Small intestine (tissue), 7 donors: Measurements from ENCODE around the gene CD248. TPM values are rescaled to one million over a fixed set of nuclear protein-coding genes. Genes with fewer than 3 reads are reported as not detected.
"Not testable (repeated sequence)": the region's sequence is repeated elsewhere in the genome, so short reads cannot be mapped to it uniquely, and the experiment has no call there.

ENCODE experiments used
- DNase-seq, 2 donors: peaks; one replicate each; pipeline versions ENCODE4 v3.0.0 to v3.0.0-alpha.2; 2013
- FAIRE-seq: peaks from 2 replicates; lab custom pipeline; 2012; peaks lifted over from hg19 to GRCh38; lab: Jason Lieb, UNC
- H3K27ac ChIP-seq, 3 donors: one replicate each; pipeline ENCODE4 v1.5.1; 2013; ENCODE audit warnings: low read length in 2 of 3, mild to moderate bottlenecking in 2 of 3, control low read depth in 1 of 3, inconsistent platforms in 1 of 3, low read depth in 1 of 3, moderate library complexity in 1 of 3
- H3K27me3 ChIP-seq, 3 donors: one replicate each; pipeline ENCODE4 v1.6.1; 2013; ENCODE audit warnings: low read length in 3 of 3, inconsistent platforms in 1 of 3; ENCODE audit not compliant: control insufficient read depth in 3 of 3, insufficient read depth in 3 of 3
- H3K36me3 ChIP-seq, 3 donors: one replicate each; pipeline ENCODE4 v1.6.1; 2013; ENCODE audit warnings: low read length in 3 of 3, inconsistent platforms in 1 of 3, low read depth in 1 of 3, mild to moderate bottlenecking in 1 of 3, moderate library complexity in 1 of 3; ENCODE audit not compliant: control insufficient read depth in 3 of 3, insufficient read depth in 2 of 3
- H3K4me1 ChIP-seq, 3 donors: one replicate each; pipeline ENCODE4 v1.6.1; 2013; ENCODE audit warnings: low read length in 2 of 3, inconsistent platforms in 1 of 3, low read depth in 1 of 3, mild to moderate bottlenecking in 1 of 3, moderate library complexity in 1 of 3; ENCODE audit not compliant: control insufficient read depth in 3 of 3, insufficient read depth in 2 of 3
- H3K4me3 ChIP-seq, 3 donors: one replicate each; pipeline ENCODE4 v1.5.1; 2013; ENCODE audit warnings: low read length in 3 of 3, control low read depth in 1 of 3, inconsistent platforms in 1 of 3, low read depth in 1 of 3, mild to moderate bottlenecking in 1 of 3, moderate library complexity in 1 of 3
- H3K9me3 ChIP-seq, 2 donors: one replicate each; pipeline ENCODE4 v1.6.1; 2013; ENCODE audit warnings: low read depth in 1 of 2, low read length in 1 of 2; ENCODE audit not compliant: control insufficient read depth in 2 of 2, insufficient read depth in 1 of 2
- WGBS, 3 donors: extraction: QIAGEN DNeasy Blood & Tissue Kit; methylation state at CpG; one replicate each; pipeline ENCODE4 v1.1.7; 2013; 5-methylcytosine and 5-hydroxymethylcytosine counted together
- polyA plus RNA-seq, 4 donors: library from polyadenylated mRNA; stranded (reverse) in 3 of 4; unstranded in 1 of 4; fragments of 200-250 nt in 3 of 4; fragments of 120-200 nt in 1 of 4; gene quantifications; one replicate each; pipeline versions ENCODE4 v1.2.1 to v1.2.3, GENCODE V29; 2013
- donor health status: healthy with polysubstance abuse.
- donor health status: control.
- donor health status: control.
- donor health status: Bipolar disorder and iron deficiency.
- donor health status: healthy.

CD248 gene
- polyA plus RNA-seq, 4 donors, result 1.6 to 35.7 (median 19.1) TPM; not detected in 1

DNA sequence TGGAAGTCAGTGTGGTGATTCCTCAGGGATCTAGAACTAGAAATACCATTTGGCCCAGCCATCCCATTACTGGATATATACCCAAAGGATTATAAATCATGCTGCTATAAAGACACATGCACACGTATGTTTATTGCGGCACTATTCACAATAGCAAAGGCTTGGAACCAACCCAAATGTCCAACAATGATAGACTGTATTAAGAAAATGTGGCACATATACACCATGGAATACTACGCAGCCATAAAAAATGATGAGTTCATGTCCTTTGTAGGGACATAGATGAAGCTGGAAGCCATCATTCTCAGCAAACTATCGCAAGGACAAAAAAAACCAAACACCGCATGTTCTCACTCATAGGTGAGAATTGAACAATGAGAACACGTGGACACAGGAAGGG is 3.9 kb upstream of the CD248 start:
- FAIRE-seq, H3K4me3 ChIP-seq, DNase-seq, H3K9me3 ChIP-seq, H3K36me3 ChIP-seq, H3K27me3 ChIP-seq, H3K27ac ChIP-seq: not testable (repeated sequence)
- peaks cover 0 to 20% (median 3%) of the 10 kb centered on the region in 3 donors for H3K4me1 ChIP-seq
- WGBS, 3 donors, result 85 to 89% (median 89%) methylated on average over 6 of the region's 6 CpGs

DNA sequence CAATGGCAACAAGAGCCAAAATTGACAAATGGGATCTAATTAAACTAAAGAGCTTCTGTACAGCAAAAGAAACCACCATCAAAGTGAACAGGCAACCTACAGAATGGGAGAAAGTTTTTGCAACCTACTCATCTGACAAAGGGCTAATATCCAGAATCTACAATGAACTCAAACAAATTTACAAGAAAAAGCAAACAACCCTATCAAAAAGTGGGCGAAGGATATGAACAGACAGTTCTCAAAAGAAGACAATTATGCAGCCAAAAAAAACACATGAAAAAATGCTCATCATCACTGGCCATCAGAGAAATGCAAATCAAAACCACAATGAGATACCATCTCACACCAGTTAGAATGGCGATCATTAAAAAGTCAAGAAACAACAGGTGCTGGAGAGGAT is 3.4 kb upstream of the CD248 start:
- not testable (repeated sequence) for H3K27me3 ChIP-seq, H3K36me3 ChIP-seq, FAIRE-seq, H3K4me3 ChIP-seq, DNase-seq, H3K9me3 ChIP-seq, H3K27ac ChIP-seq
- WGBS, 3 donors, result 69 to 96% (median 95%) methylated on average over 1 to 2 of the region's 2 CpGs
- H3K4me1 ChIP-seq, result peaks cover 0 to 20% (median 3%) of the 10 kb centered on the region in 3 donors

DNA sequence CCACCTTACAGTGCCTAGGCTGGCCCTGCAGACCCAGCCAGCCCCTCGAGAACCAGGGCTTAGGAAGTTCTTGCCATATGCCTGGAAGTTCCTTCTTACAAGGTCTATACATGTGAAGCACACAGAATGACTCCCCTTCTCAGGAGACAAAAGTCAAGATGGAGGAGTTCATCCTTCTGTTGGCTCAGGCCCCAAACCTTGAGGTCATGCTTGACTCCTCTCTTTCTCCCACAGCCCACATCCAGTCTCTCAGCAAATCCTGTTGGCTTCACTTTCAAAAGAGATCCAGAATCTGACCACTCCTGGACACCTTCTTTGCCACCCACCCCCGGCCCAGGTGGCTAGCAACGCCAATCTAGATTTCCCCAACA is 1.7 kb upstream of the CD248 start:
- Histone ChIP-seq H3K9me3 (peaks cover 0 to 3% of the 10 kb centered on the region in 2 donors), H3K27ac (peak overlapping the region; percentile 34 to 90 (median 67)), H3K27me3 (no peaks in the 10 kb centered on the region), H3K36me3 (peaks cover 0 to 4% (median 0%) of the 10 kb centered on the region in 3 donors), H3K4me3 (no peak overlapping the region), H3K4me1 (peaks cover 0 to 27% (median 3%) of the 10 kb centered on the region in 3 donors)
- DNase-seq (no peak), FAIRE-seq (no peak)
- WGBS, 3 donors, result 75 to 84% (median 83%) methylated on average over 3 of the region's 3 CpGs

DNA sequence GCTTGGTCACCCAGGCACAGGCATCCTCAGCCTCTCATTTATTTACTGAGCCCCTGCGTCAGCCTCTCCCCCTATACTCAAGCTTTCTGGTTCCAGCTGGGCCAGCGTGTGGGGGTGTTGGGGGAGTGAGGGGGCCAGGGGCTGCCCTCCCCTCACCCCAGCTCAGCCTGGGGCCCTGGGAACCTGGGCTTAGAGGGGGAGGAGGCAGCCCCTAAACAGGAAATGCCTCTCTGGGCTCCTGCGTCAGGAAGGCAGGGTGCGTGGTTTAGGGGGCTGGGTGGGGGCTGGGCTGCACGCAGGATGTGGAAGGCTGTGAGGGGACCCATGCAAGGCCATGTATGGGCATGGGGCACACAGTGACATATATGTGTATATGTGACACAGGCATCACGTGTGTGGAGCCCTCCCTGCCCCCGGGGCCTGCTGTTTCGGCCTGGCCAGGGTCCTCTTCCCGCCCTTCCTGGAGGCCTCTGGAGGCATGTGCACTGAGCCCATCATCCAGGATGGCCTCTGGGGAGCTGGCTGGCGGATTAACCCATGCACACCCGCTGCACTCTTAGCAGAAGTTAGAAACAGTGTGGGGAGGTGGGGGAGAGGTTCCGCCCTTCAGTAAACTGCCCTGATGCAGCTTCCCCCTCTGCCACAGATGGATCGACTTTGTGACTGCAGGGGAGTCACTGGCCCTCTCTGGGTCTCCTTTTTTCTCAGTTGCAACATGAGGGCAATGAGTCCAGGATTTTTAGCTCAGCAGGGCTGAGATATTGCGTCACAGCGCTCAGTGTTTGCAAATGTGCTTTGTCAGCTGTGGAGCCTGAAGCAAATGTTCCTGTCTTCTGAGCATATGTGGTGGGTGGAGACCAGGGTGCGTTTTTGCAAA is 1.1 kb upstream of the CD248 start:
- no peak for FAIRE-seq
- Histone ChIP-seq H3K4me1 (peaks cover 2 to 33% (median 3%) of the 10 kb centered on the region in 3 donors), H3K27ac (peak overlapping the region; percentile 38 to 90 (median 67)), H3K4me3 (no peak overlapping the region), H3K27me3 (no peaks in the 10 kb centered on the region), H3K36me3 (peaks cover 0 to 4% (median 0%) of the 10 kb centered on the region in 3 donors), H3K9me3 (peaks cover 0 to 3% of the 10 kb centered on the region in 2 donors)
- WGBS, 3 donors, result 34 to 61% (median 40%) methylated on average over 16 of the region's 16 CpGs
- DNase-seq, result peak; percentile 49 to 69

DNA sequence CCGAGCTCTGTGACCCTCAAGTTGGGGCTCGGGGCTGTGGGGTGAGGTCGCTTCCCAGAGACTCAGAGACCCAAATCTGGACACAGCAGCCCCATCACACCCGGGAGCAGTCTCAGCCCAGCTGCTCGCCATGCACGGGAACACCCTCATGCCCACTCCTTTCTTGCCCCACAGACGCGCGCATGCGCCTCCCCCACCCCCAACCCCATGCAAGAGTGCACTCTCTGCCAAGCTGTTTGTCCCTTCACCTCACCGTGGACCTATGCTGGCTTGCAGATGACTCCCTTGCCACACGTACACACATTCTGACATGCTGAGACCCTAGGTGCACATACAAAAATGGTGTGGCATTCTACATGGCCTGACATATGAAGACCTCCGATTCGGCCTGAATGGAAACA is 478 bp upstream of the CD248 start:
- 30 to 73% (median 43%) methylated on average over 11 to 14 of the region's 14 CpGs for WGBS, 3 donors
- no peak for FAIRE-seq
- Histone ChIP-seq H3K4me1 (peaks cover 2 to 37% (median 3%) of the 10 kb centered on the region in 3 donors), H3K27me3 (no peaks in the 10 kb centered on the region), H3K27ac (peak overlapping the region; percentile 38 to 90 (median 67)), H3K9me3 (peaks cover 0 to 3% of the 10 kb centered on the region in 2 donors), H3K4me3 (peak overlapping the region in 1 of 3 donors; percentile 5), H3K36me3 (peaks cover 0 to 4% (median 0%) of the 10 kb centered on the region in 3 donors)
- DNase-seq, result peak in 1 of 2 donors; percentile 32

DNA sequence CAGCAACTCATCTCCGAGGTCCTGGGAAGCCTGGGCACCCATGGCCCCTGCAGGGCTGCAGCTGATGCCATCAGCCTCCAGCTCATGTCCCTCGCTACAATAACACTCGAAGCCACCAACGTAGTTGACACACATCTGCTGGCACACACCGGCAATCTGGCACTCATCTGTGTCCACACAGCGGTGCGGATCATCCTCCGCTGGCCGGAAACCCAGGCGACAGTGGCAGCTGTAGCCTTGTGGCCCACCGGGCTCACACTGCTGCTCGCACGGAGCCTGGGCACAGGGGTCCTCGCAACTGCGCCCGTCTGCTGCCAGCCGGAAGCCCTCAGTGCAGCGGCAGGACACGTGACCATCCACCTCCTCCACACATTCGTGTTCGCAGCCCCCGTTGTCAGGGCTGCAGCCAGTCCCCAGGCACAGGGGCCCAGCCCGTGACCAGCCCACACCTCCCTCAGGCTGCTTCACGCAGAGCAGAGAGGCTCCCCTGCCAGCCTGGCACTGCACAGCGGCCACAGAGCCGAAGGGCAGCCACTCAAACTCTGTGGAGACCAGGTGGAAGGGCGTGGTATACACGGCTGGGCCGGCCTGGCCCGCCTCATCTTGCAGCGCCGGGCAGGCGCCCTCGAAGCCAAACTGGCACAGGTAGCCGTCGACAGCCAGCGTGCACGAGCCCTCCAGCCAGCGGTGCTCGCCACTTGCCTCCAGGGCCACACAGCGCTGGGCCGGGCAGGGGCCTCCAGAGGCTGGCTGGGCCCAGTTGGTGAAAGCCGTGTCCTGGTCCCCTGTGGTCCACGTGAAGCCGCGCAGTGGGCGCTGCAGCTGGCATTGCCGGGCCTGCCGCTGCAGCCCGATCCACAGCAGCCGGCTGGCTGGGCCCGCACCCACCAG is 678 bp downstream of the CD248 start:
- Histone ChIP-seq H3K27ac (peak overlapping the region; percentile 38 to 53 (median 43)), H3K4me1 (peaks cover 2 to 42% (median 3%) of the 10 kb centered on the region in 3 donors), H3K27me3 (no peaks in the 10 kb centered on the region), H3K9me3 (peaks cover 0 to 3% of the 10 kb centered on the region in 2 donors), H3K4me3 (peak overlapping the region; percentile 19 to 50 (median 47)), H3K36me3 (peaks cover 0 to 4% (median 0%) of the 10 kb centered on the region in 3 donors)
- FAIRE-seq (no peak), DNase-seq (no peak)
- WGBS, 3 donors, result 69 to 71% (median 70%) methylated on average over 43 to 52 of the region's 52 CpGs

DNA sequence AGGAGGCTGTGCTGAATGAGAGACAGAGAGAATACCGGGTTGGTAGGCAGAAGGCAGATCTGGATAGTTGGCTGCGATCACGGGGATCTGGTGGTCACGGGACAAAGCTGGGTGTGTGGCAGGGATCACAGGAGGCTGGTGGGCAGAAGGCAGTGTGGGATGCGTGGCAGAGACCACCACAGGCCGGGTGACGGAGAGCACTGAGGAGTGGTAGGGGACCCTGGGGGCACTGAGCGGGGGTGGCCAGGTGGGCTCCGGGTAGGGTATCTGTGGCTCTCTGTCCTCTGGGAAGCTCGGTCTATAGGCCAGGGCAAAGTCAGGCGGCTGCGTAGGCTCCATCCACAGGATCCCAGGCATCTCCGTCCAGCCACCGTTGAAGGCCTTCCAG is 1.4 kb downstream of the CD248 start:
- Histone ChIP-seq H3K27me3 (no peaks in the 10 kb centered on the region), H3K36me3 (peaks cover 0 to 4% (median 0%) of the 10 kb centered on the region in 3 donors), H3K27ac (peak overlapping the region in 2 of 3 donors; percentile 19 to 53), H3K9me3 (peaks cover 0 to 3% of the 10 kb centered on the region in 2 donors), H3K4me3 (peak overlapping the region in 1 of 3 donors; percentile 50), H3K4me1 (peaks cover 2 to 42% (median 3%) of the 10 kb centered on the region in 3 donors)
- 79 to 86% (median 81%) methylated on average over 13 to 14 of the region's 14 CpGs for WGBS, 3 donors
- DNase-seq (no peak), FAIRE-seq (no peak)
